Endothelial cell of umbilical vein (primary cell): Measurements from ENCODE around the gene CUEDC1. TPM values are rescaled to one million over a fixed set of nuclear protein-coding genes. Genes with fewer than 3 reads are reported as not detected.

Source experiments
- BruUV-seq: library from RNA; stranded (reverse); fragments of 400-500 nt; replicated peaks from 2 replicates; lab custom pipeline; 2021; lab: Mats Ljungman, UMichigan
- CTCF ChIA-PET: fragments of 300-600, 350-600 bp; sonication (Branson Sonifier 250); formaldehyde crosslinking; loops from one replicate; lab custom pipeline; 2021; ENCODE audit warnings: antibody characterized with exemption, inconsistent platforms; lab: Charles Lee
- POLR2A ChIA-PET: fragments of 300-600, 350-600 bp; sonication (Branson Sonifier 250); formaldehyde crosslinking; loops from one replicate; lab custom pipeline; 2021; ENCODE audit warnings: antibody characterized with exemption, inconsistent platforms; lab: Charles Lee
- DNase-seq: peaks from one replicate; pipeline ENCODE4 v3.0.0-alpha.2; 2011; ENCODE audit warnings: low read depth, low spot score
- FAIRE-seq: peaks from 2 replicates; lab custom pipeline; 2011; peaks lifted over from hg19 to GRCh38; lab: Jason Lieb, UNC
- H2AFZ ChIP-seq: 2 replicates; pipeline ENCODE4 v1.6.0; 2012; ENCODE audit warnings: low read depth, low read length, control low read depth, inconsistent platforms
- H3K27ac ChIP-seq: 2 replicates; pipeline ENCODE4 v1.5.1; 2011; ENCODE audit warnings: low read depth, mild to moderate bottlenecking, control low read depth, low read length, moderate library complexity; ENCODE audit not compliant: insufficient read depth
- H3K27me3 ChIP-seq, 2 experiments: 2 replicates each; pipeline versions ENCODE4 v1.6.0 to v1.6.1; 2011; ENCODE audit warnings: low read length in 2 of 2, mixed read lengths in 1 of 2; ENCODE audit not compliant: control insufficient read depth in 2 of 2, insufficient read depth in 2 of 2
- H3K36me3 ChIP-seq, 2 experiments: 2 replicates in 1 of 2; 3 replicates in 1 of 2; pipeline ENCODE4 v1.5.1; 2011; ENCODE audit warnings: low read length in 2 of 2, mild to moderate bottlenecking in 1 of 2, moderate library complexity in 1 of 2; ENCODE audit not compliant: control insufficient read depth in 2 of 2, insufficient read depth in 2 of 2; ENCODE audit errors: extremely low read depth in 1 of 2
- H3K4me1 ChIP-seq: 3 replicates; pipeline ENCODE4 v1.5.1; 2011; ENCODE audit warnings: mild to moderate bottlenecking, low read length; ENCODE audit not compliant: control insufficient read depth, insufficient read depth; ENCODE audit errors: extremely low read depth
- H3K4me2 ChIP-seq: 2 replicates; pipeline ENCODE4 v1.6.1; 2011; ENCODE audit warnings: low read length, control low read depth, mixed read lengths; ENCODE audit not compliant: insufficient read depth
- H3K4me3 ChIP-seq, 3 experiments: fragments of 200-600 bp in 1 of 3; sonication (generic), shearing (Covaris generic) in 1 of 3; replicated peaks in 1 of 3; 2 replicates each; pipeline ENCODE4 v1.5.1; 2011 to 2016; ENCODE audit warnings: control low read depth in 3 of 3, low read length in 3 of 3, mild to moderate bottlenecking in 2 of 3, inconsistent platforms in 1 of 3, low read depth in 1 of 3, moderate library complexity in 1 of 3; ENCODE audit not compliant: insufficient read depth in 1 of 3
- H3K79me2 ChIP-seq: 2 replicates; pipeline ENCODE4 v1.6.0; 2012; ENCODE audit warnings: low read length, inconsistent platforms; ENCODE audit not compliant: control insufficient read depth, insufficient read depth
- H3K9ac ChIP-seq: replicated peaks from 2 replicates; pipeline ENCODE3; 2011; ENCODE audit warnings: low read length, control low read depth; ENCODE audit not compliant: insufficient read depth; ENCODE audit errors: extremely low read depth
- H3K9me1 ChIP-seq: replicated peaks from 3 replicates; pipeline ENCODE4 v1.6.0; 2011; ENCODE audit warnings: mild to moderate bottlenecking, low read length; ENCODE audit not compliant: control insufficient read depth, insufficient read depth; ENCODE audit errors: extremely low read depth
- H3K9me3 ChIP-seq: replicated peaks from 2 replicates; pipeline ENCODE4 v1.5.1; 2012; ENCODE audit warnings: low read length, inconsistent platforms; ENCODE audit not compliant: control insufficient read depth, insufficient read depth
- H4K20me1 ChIP-seq: replicated peaks from 2 replicates; pipeline ENCODE3; 2011; ENCODE audit warnings: mild to moderate bottlenecking, low read length; ENCODE audit not compliant: control insufficient read depth, insufficient read depth; ENCODE audit errors: extremely low read depth
- CTCF ChIP-seq, 2 donors: IDR thresholded peaks; 1 replicate in 1 of 2; 2 replicates in 1 of 2; pipeline ENCODE4 v1.5.1; 2011; ENCODE audit warnings: low read length in 2 of 2, mild to moderate bottlenecking in 2 of 2, moderate library complexity in 2 of 2, control low read depth in 1 of 2, inconsistent platforms in 1 of 2, low read depth in 1 of 2; ENCODE audit not compliant: insufficient read depth in 1 of 2; ENCODE audit errors: extremely low read depth in 1 of 2
- EZH2 ChIP-seq: IDR thresholded peaks from 2 replicates; pipeline ENCODE4 v1.6.1; 2012; ENCODE audit warnings: borderline replicate concordance, low read depth, mild to moderate bottlenecking, moderate library complexity, low read length, inconsistent platforms; ENCODE audit not compliant: severe bottlenecking
- FOS ChIP-seq: IDR thresholded peaks from 2 replicates; pipeline ENCODE4 v1.6.1; 2011; ENCODE audit warnings: mild to moderate bottlenecking, low read length, moderate library complexity, borderline replicate concordance; ENCODE audit not compliant: insufficient read depth
- GATA2 ChIP-seq: IDR thresholded peaks from 2 replicates; pipeline ENCODE4 v1.7.0; 2011; ENCODE audit warnings: low read depth, mild to moderate bottlenecking, moderate library complexity, mixed read lengths, low read length; ENCODE audit not compliant: insufficient read length, insufficient read depth
- JUN ChIP-seq: IDR thresholded peaks from 2 replicates; pipeline ENCODE4 v1.6.1; 2011; ENCODE audit warnings: borderline replicate concordance, low read depth; ENCODE audit not compliant: insufficient read length, insufficient read depth
- MAX ChIP-seq: IDR thresholded peaks from 2 replicates; pipeline ENCODE4 v1.6.1; 2011; ENCODE audit not compliant: insufficient read depth, insufficient read length
- MYC ChIP-seq: IDR thresholded peaks from one replicate; pipeline ENCODE4 v1.6.1; 2011; ENCODE audit warnings: mild to moderate bottlenecking, low read depth, low read length
- POLR2A ChIP-seq: IDR thresholded peaks from 2 replicates; pipeline ENCODE4 v1.6.1; 2012; ENCODE audit warnings: low read depth, mild to moderate bottlenecking, control low read depth, low read length
- POLR2AphosphoS5 ChIP-seq: IDR thresholded peaks from 2 replicates; pipeline ENCODE4 v1.6.1; 2012; ENCODE audit warnings: low read depth, mild to moderate bottlenecking, control low read depth, low read length, moderate library complexity; ENCODE audit not compliant: insufficient read depth
- dilution Hi-C: fragments of 300-500 bp; cut with MboI; formaldehyde crosslinking; loops from one replicate; pipeline ENCODE4 v1.15.0; 2019; ENCODE audit warnings: low sequenced_read_pairs; ENCODE audit not compliant: extremely low pct_ligation_motif_present
- intact Hi-C: fragments of 100-400 bp; cut with micrococcal nuclease; formaldehyde crosslinking; loops from one replicate; pipeline ENCODE4 v1.10.0; 2022
- polyA plus RNA-seq, 4 experiments: library from polyadenylated mRNA; depleted of rRNA in 3 of 4; stranded (reverse) in 3 of 4; unstranded in 1 of 4; fragments of >200 nt; gene quantifications; 2 replicates each; pipeline versions ENCODE4 v1.2.1 to v1.2.3, GENCODE V29; 2011 to 2012; ENCODE audit warnings: missing spikeins in 1 of 4
- total RNA-seq: library from RNA; stranded (reverse); gene quantifications from 2 replicates; pipeline ENCODE4 v1.2.3, GENCODE V29; 2021

Gene CUEDC1
- total and polyA plus RNA-seq, 2 donors (not counting 3 experiments of a cell fraction or from before 2014, with no cell fraction given): 15.8 to 27.7 TPM

- no peaks in the 10 kb centered on the region for H3K9me1 ChIP-seq
- no peaks in the 10 kb centered on the region for H4K20me1 ChIP-seq
- H3K9me3 ChIP-seq: no peaks in the 10 kb centered on the region
- DNase-seq (no peak), FAIRE-seq (no peak)
- peaks cover 10% of the 10 kb centered on the region for H3K4me1 ChIP-seq
- H3K36me3 ChIP-seq: no peaks in the 10 kb centered on the region
- TF ChIP-seq CTCF (IDR thresholded peaks at IDR 0.05; ENCODE audit: extremely low read depth in 1 of 2, insufficient read depth in 1 of 2, low read depth in 1 of 2, low read length in 2 of 2) (no peak), MAX (no peak), MYC (no peak), POLR2AphosphoS5 (no peak), EZH2 (no peak), GATA2 (no peak), JUN (no peak), POLR2A (no peak), FOS (no peak)
- POLR2A ChIA-PET: no interaction called here
- no peak overlapping the region for H3K9ac ChIP-seq
- no TSS peak for BruUV-seq
- H3K4me2 ChIP-seq: no peak overlapping the region
- no peak overlapping the region for H2AFZ ChIP-seq
- H3K4me3 ChIP-seq: no peak overlapping the region
- dilution Hi-C loops (no loop called here), intact Hi-C loops (no loop called here)
- no peaks in the 10 kb centered on the region for H3K27me3 ChIP-seq
- H3K27ac ChIP-seq: no peak overlapping the region
- CTCF ChIA-PET: no interaction called here
- no peaks in the 10 kb centered on the region for H3K79me2 ChIP-seq
Measured at GRCh38 chr17:57908278-57908677, 46.9 kb downstream of the CUEDC1 start.
